ENCODE data around the gene SLC25A1.

Gene SLC25A1

GRCh38 chr22:19187716-19188563 lies 9.4 kb upstream of the SLC25A1 start:
- H3K4me3 ChIP-seq (ENCODE audit: low read depth, low read length) = no peak overlapping the region
- TF ChIP-seq, protein P1, sequence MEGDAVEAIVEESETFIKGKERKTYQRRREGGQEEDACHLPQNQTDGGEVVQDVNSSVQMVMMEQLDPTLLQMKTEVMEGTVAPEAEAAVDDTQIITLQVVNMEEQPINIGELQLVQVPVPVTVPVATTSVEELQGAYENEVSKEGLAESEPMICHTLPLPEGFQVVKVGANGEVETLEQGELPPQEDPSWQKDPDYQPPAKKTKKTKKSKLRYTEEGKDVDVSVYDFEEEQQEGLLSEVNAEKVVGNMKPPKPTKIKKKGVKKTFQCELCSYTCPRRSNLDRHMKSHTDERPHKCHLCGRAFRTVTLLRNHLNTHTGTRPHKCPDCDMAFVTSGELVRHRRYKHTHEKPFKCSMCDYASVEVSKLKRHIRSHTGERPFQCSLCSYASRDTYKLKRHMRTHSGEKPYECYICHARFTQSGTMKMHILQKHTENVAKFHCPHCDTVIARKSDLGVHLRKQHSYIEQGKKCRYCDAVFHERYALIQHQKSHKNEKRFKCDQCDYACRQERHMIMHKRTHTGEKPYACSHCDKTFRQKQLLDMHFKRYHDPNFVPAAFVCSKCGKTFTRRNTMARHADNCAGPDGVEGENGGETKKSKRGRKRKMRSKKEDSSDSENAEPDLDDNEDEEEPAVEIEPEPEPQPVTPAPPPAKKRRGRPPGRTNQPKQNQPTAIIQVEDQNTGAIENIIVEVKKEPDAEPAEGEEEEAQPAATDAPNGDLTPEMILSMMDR (IDR thresholded peaks at IDR 0.05; ENCODE audit: borderline replicate concordance, insufficient read depth, low read depth, low read length) = no peak

DNA sequence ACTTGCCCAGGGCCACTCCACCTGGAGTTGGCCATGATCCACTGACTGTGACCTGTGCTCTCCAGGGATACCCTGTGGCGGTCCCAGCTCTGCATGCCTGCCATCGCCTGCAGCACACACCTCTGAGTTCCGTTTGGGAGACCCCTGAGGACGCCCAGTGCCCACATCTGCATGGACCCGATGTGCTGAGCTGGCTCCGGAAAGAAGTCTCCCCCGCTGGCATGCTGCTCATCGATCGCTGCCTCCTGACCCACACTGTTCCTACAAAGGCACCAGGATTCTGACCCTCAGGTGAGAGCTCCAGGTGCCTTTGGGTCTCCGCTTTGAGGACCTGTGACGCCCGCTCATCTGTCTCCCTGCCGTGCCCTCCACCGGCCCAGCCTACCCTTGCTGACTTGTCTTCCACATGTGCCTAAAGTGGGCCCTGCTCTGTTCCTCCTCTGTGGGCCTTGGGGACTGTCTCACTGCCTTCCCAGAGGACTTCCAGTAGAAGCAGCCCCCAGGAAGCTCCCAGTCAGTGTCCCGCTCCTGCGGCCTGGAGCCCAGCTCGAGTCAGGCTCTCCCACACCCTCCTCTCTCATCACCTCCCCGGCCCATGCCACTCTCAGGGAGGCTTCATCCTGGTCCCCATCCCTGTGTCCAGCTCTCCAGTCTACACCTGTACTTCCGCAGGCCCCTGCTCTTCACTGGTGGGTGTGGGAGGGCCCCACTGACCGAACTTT lies 5.9 kb upstream of the SLC25A1 start:
- TF ChIP-seq, protein P1 (IDR thresholded peaks at IDR 0.05; ENCODE audit: borderline replicate concordance, insufficient read depth, low read depth, low read length) = no peak
- H3K4me3 ChIP-seq (ENCODE audit: low read depth, low read length) = no peak overlapping the region

GRCh38 chr22:19183216-19183615 lies 4.7 kb upstream of the SLC25A1 start:
- H3K4me3 ChIP-seq (ENCODE audit: low read depth, low read length) = no peak overlapping the region
- TF ChIP-seq, protein P1 (IDR thresholded peaks at IDR 0.05; ENCODE audit: borderline replicate concordance, insufficient read depth, low read depth, low read length) = no peak

DNA sequence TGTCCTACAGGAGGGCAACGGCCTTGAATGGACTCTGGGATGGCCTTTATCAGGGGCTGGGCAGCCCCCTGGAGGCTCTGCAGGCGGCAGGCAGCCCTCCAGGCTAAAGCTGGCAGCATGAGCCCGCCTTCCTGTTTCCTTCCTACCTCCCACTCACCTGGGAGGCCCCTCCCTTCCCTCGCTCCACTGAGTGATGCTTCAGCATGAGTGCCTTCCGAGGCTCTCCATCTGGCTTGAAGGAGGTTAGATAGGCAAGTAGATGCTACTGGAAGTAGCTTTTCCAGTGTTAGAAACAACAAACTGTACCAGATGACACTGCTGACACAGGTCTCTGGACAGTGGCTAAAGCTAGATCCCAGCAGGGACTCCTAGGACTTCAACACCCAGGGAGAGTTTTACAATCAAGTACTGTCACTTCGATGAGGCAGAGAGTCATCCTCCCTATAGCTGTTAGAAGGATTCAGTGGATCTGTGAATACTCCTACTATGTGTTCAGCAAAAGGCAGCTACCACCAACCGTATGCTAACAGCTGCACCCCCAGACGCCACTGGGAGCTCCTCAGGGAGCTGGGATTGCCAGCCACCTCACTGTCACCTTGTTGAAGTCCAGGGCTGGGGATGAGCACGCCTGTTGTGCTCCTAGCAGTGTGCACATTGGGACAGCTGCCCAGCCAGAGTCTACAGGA lies 4.1 kb upstream of the SLC25A1 start:
- TF ChIP-seq, protein P1 (IDR thresholded peaks at IDR 0.05; ENCODE audit: borderline replicate concordance, insufficient read depth, low read depth, low read length) = no peak
- no peak overlapping the region for H3K4me3 ChIP-seq (ENCODE audit: low read depth, low read length)

DNA sequence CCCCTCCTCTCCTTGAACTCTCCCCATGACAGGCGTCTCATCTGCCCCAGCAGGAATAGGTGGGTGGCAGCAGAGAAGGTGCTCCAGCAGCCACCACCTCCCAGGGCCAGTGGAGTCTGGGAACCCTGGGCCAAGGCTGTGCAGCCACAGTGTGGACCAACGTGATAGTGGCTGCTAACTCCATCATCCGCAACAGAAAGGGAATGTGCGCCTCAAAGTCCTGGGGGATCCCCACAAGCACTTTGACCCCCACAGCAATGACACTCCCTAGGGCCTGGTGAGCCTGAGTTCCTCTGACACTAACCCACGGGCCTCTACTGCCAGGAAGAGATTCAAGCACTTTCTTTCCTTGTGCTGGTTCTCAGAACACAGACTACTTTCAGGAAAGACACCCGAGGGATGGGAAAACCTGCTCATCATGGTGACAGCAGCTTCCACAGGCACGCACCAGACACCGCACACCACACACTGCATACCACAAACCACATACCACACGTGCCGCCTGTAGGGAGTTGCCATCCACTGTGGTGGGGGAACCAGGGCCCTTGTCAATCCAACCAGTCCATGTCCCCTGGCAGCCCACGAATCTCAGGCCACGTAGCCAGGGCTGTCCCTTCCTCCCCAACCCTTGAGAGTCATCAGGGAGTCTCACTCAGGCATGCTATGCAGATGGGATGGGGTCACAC lies 3.4 kb upstream of the SLC25A1 start:
- H3K4me3 ChIP-seq (ENCODE audit: low read depth, low read length) = no peak overlapping the region
- TF ChIP-seq, protein P1 (IDR thresholded peaks at IDR 0.05; ENCODE audit: borderline replicate concordance, insufficient read depth, low read depth, low read length) = no peak

DNA sequence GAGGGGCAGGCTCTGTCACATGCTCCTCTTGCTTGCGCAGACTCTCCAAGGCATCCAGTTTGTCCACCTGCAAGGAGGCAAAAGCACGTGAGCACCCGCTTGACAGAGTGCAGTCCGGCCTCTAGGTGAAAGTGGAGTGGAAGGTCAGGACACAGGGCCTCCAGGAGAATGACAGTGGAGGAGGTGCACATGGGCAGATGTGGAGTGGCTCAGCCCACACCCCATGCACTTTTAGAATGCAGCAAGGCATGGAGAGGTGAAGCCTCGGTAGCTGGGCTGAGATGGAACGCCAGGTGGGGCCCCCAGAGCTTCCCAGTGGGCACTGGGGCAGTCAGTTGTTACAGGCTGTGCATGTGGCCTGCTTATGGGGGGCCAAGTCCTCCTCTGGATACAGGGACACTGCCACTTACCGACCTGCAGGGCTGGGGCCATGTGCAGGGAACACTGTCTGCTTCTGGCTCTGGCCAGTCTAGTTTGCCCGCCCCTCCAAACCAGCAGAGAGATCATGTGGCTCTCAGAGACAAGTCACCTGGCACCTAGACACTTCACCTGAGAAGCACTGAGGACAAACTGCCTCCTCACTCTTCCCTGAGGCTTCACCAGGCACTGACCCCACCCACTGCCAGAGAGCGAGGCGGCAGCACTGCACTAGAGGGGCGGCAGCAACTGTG lies 2.3 kb upstream of the SLC25A1 start:
- TF ChIP-seq, protein P1 (IDR thresholded peaks at IDR 0.05; ENCODE audit: borderline replicate concordance, insufficient read depth, low read depth, low read length) = no peak
- no peak overlapping the region for H3K4me3 ChIP-seq (ENCODE audit: low read depth, low read length)

Measured in GM12875 (cell line).